SK-N-SH treated with all-trans-retinoic acid at 6 μM for 48 hours (cell line): ENCODE measurements around the gene SCD5.

Experiments used
- CREB5 ChIP-seq: fragments of 250-450 bp; sonication (Bioruptor Pico); IDR thresholded peaks from 2 replicates; pipeline ENCODE4 v1.5.1; 2020; ENCODE audit warnings: low read depth, mild to moderate bottlenecking, moderate library complexity
- CSDC2 ChIP-seq: fragments of 250-450 bp; sonication (Bioruptor Pico); IDR thresholded peaks from 2 replicates; pipeline ENCODE4 v1.5.0; 2020; ENCODE audit warnings: mild to moderate bottlenecking, moderate library complexity
- CSRNP3 ChIP-seq: fragments of 250-450 bp; sonication (Bioruptor Pico); IDR thresholded peaks from 2 replicates; pipeline ENCODE4 v1.5.1; 2021; ENCODE audit warnings: mild to moderate bottlenecking, moderate library complexity
- OSR1 ChIP-seq: fragments of 250-450 bp; sonication (Bioruptor Pico); IDR thresholded peaks from 2 replicates; pipeline ENCODE4 v1.8.0; 2022; ENCODE audit warnings: moderate library complexity, mild to moderate bottlenecking, inconsistent platforms
- PATZ1 ChIP-seq: fragments of 250-450 bp; sonication (Bioruptor Pico); IDR thresholded peaks from 2 replicates; pipeline ENCODE4 v1.8.0; 2020; ENCODE audit warnings: mild to moderate bottlenecking, moderate library complexity, borderline replicate concordance
- POU6F1 ChIP-seq: fragments of 250-450 bp; sonication (Bioruptor Pico); IDR thresholded peaks from 2 replicates; pipeline ENCODE4 v1.8.0; 2021; ENCODE audit warnings: low read depth, mild to moderate bottlenecking, moderate library complexity, borderline replicate concordance
- TCF4 ChIP-seq: fragments of 250-450 bp; sonication (Bioruptor Pico); IDR thresholded peaks from 2 replicates; pipeline ENCODE4 v1.8.0; 2021; ENCODE audit warnings: mild to moderate bottlenecking, moderate library complexity, borderline replicate concordance
- TOX ChIP-seq: fragments of 250-450 bp; sonication (Bioruptor Pico); IDR thresholded peaks from 2 replicates; pipeline ENCODE4 v1.8.0; 2021; ENCODE audit warnings: mild to moderate bottlenecking, moderate library complexity, borderline replicate concordance
- ZC3H10 ChIP-seq: fragments of 250-450 bp; sonication (Bioruptor Pico); IDR thresholded peaks from 2 replicates; pipeline ENCODE4 v1.5.1; 2021; ENCODE audit warnings: mild to moderate bottlenecking, moderate library complexity

- TF ChIP-seq CSRNP3 (CRISPR knock-in tag), result no peak
- no peak for TF ChIP-seq PATZ1
- no peak for TF ChIP-seq OSR1 (CRISPR knock-in tag)
- no peak for TF ChIP-seq TCF4 (CRISPR knock-in tag)
- TF ChIP-seq TOX (CRISPR knock-in tag), result no peak
- no peak for TF ChIP-seq CREB5 (CRISPR knock-in tag)
- TF ChIP-seq POU6F1 (CRISPR knock-in tag), result no peak
- no peak for TF ChIP-seq CSDC2 (CRISPR knock-in tag)
- TF ChIP-seq ZC3H10 (CRISPR knock-in tag), result no peak
Observed at GRCh38 chr4:82753238-82753637, 45.4 kb downstream of the SCD5 start.
